HCT116 (cell line): ENCODE data around the gene CACNA2D3. TPM values are rescaled to one million over a fixed set of nuclear protein-coding genes. Genes with fewer than 3 reads are reported as not detected.

Source experiments
- ATAC-seq: fragments of 200-7000 bp; cut with Tn5 transposase; 2 replicates; pipeline ENCODE4 v1.9.1; 2020; ENCODE audit warnings: mild to moderate bottlenecking, moderate library complexity
- BruUV-seq: library from RNA; stranded (reverse); fragments of 400-500 nt; replicated peaks from 2 replicates; lab custom pipeline; 2021; lab: Mats Ljungman, UMichigan
- CTCF ChIA-PET: fragments of 300-600 bp; sonication (Branson Sonifier 250); formaldehyde crosslinking; loops from one replicate; lab custom pipeline; 2021; ENCODE audit warnings: antibody characterized with exemption; lab: Charles Lee
- POLR2A ChIA-PET: fragments of 300-600, 350-600 bp; sonication (Branson Sonifier 250); formaldehyde crosslinking; loops from one replicate; lab custom pipeline; 2021; ENCODE audit warnings: antibody characterized with exemption; lab: Charles Lee
- RAD21 ChIA-PET, 2 experiments: fragments of 300-600 bp; sonication (Branson Sonifier 250); formaldehyde crosslinking; loops; one replicate each; lab custom pipeline; 2023; ENCODE audit warnings: low total read pairs in 2 of 2; ENCODE audit not compliant: uncharacterized antibody in 2 of 2, unreplicated experiment in 2 of 2, low non-redundant PET in 1 of 2; lab: Charles Lee
- DNase-seq: peaks from one replicate; pipeline ENCODE4 v3.0.0-alpha.2; 2010; ENCODE audit warnings: low read depth, low spot score
- H2AFZ ChIP-seq: fragments of 200-600 bp; shearing (Covaris generic), sonication (generic); 2 replicates; pipeline ENCODE4 v1.6.1; 2017; ENCODE audit warnings: low read depth, mixed run types, mixed read lengths, antibody characterized with exemption, low read length; ENCODE audit not compliant: poor library complexity, severe bottlenecking
- H3K27ac ChIP-seq: 2 replicates; pipeline ENCODE4 v1.5.1; 2012; ENCODE audit warnings: low read depth, low read length
- H3K27me3 ChIP-seq: fragments of 200-600 bp; sonication (generic); 2 replicates; pipeline ENCODE4 v1.6.1; 2016; ENCODE audit warnings: mixed run types, low read length, mixed read lengths; ENCODE audit not compliant: insufficient read depth
- H3K36me3 ChIP-seq, 2 experiments: fragments of 200-500 bp in 1 of 2; fragments of 200-600 bp in 1 of 2; sonication (Bioruptor generic) in 1 of 2; sonication (generic) in 1 of 2; 2 replicates each; pipeline versions ENCODE4 v1.5.1 to v1.6.1; 2014 to 2016; ENCODE audit warnings: low read length in 2 of 2, inconsistent platforms in 1 of 2, mixed read lengths in 1 of 2, mixed run types in 1 of 2; ENCODE audit not compliant: insufficient read depth in 2 of 2, control insufficient read depth in 1 of 2
- H3K4me1 ChIP-seq, 2 experiments: fragments of 200-600 bp in 1 of 2; sonication (generic) in 1 of 2; 2 replicates each; pipeline versions ENCODE4 v1.5.1 to v1.6.1; 2012 to 2017; ENCODE audit warnings: low read length in 2 of 2, inconsistent platforms in 1 of 2, mild to moderate bottlenecking in 1 of 2, mixed read lengths in 1 of 2, mixed run types in 1 of 2, moderate library complexity in 1 of 2; ENCODE audit not compliant: insufficient read depth in 2 of 2, control insufficient read depth in 1 of 2
- H3K4me2 ChIP-seq: fragments of 200-600 bp; sonication (generic); 2 replicates; pipeline ENCODE4 v1.6.1; 2017; ENCODE audit warnings: mixed run types, low read length, mixed read lengths
- H3K4me3 ChIP-seq, 2 experiments: fragments of 200-600 bp in 1 of 2; sonication (generic) in 1 of 2; replicated peaks in 1 of 2; 2 replicates each; pipeline ENCODE4 v1.5.1; 2011 to 2016; ENCODE audit warnings: low read length in 2 of 2, control low read depth in 1 of 2, low read depth in 1 of 2, mild to moderate bottlenecking in 1 of 2, mixed read lengths in 1 of 2, mixed run types in 1 of 2
- H3K79me2 ChIP-seq: fragments of 200-600 bp; sonication (generic); 2 replicates; pipeline ENCODE4 v1.6.1; 2017; ENCODE audit warnings: mild to moderate bottlenecking, mixed run types, low read length, moderate library complexity, mixed read lengths; ENCODE audit not compliant: insufficient read depth
- H3K9ac ChIP-seq: fragments of 200-600 bp; sonication (generic); 2 replicates; pipeline ENCODE4 v1.6.1; 2016; ENCODE audit warnings: low read length, mixed read lengths
- H3K9me2 ChIP-seq: fragments of 200-600 bp; sonication (generic), shearing (Covaris generic); 2 replicates; pipeline ENCODE4 v1.6.1; 2017; ENCODE audit warnings: mixed run types, mild to moderate bottlenecking, moderate library complexity; ENCODE audit not compliant: insufficient read depth
- H3K9me3 ChIP-seq, 2 experiments: fragments of 200-500 bp in 1 of 2; fragments of 200-600 bp in 1 of 2; sonication (Bioruptor generic) in 1 of 2; sonication (generic) in 1 of 2; 2 replicates each; pipeline ENCODE4 v1.6.1; 2014 to 2017; ENCODE audit warnings: low read length in 2 of 2, mixed read lengths in 2 of 2, inconsistent platforms in 1 of 2, low read depth in 1 of 2, mild to moderate bottlenecking in 1 of 2, mixed run types in 1 of 2, moderate library complexity in 1 of 2; ENCODE audit not compliant: control insufficient read depth in 1 of 2, insufficient read depth in 1 of 2
- H4K20me1 ChIP-seq: fragments of 200-600 bp; sonication (generic), shearing (Covaris generic); 2 replicates; pipeline ENCODE4 v1.6.1; 2017; ENCODE audit warnings: mixed run types, mild to moderate bottlenecking, moderate library complexity; ENCODE audit not compliant: insufficient read depth
- ATF3 ChIP-seq: IDR thresholded peaks from 2 replicates; pipeline ENCODE4 v1.6.1; 2012
- CBX3 ChIP-seq: IDR thresholded peaks from 2 replicates; pipeline ENCODE4 v1.6.1; 2012; ENCODE audit warnings: low read depth
- CEBPB ChIP-seq: IDR thresholded peaks from 2 replicates; pipeline ENCODE4 v1.6.1; 2012; ENCODE audit warnings: low read depth
- ELF1 ChIP-seq: IDR thresholded peaks from 2 replicates; pipeline ENCODE4 v1.6.1; 2012; ENCODE audit warnings: low read depth, borderline replicate concordance
- EZH2 ChIP-seq: fragments of 200-600 bp; sonication (generic); IDR thresholded peaks from 2 replicates; pipeline ENCODE4 v1.6.1; 2017; ENCODE audit warnings: antibody characterized with exemption, mixed run types
- EZH2phosphoT487 ChIP-seq: fragments of 200-600 bp; IDR thresholded peaks from 2 replicates; pipeline ENCODE4 v1.6.1; 2018; ENCODE audit warnings: antibody characterized with exemption, borderline replicate concordance
- FOSL1 ChIP-seq: IDR thresholded peaks from 2 replicates; pipeline ENCODE4 v1.6.1; 2012; ENCODE audit warnings: low read depth
- MAX ChIP-seq: IDR thresholded peaks from 2 replicates; pipeline ENCODE4 v1.6.1; 2012
- POLR2A ChIP-seq: IDR thresholded peaks from 2 replicates; pipeline ENCODE4 v1.7.0; 2011; ENCODE audit warnings: borderline replicate concordance; ENCODE audit not compliant: insufficient read depth, insufficient read length; ENCODE audit errors: extremely low read depth
- POLR2AphosphoS5 ChIP-seq: IDR thresholded peaks from 2 replicates; pipeline ENCODE4 v1.6.1; 2011; ENCODE audit warnings: mild to moderate bottlenecking, low read depth, low read length, moderate library complexity
- RAD21 ChIP-seq: IDR thresholded peaks from 2 replicates; pipeline ENCODE4 v1.6.1; 2012; ENCODE audit warnings: low read depth, mild to moderate bottlenecking
- REST ChIP-seq: IDR thresholded peaks from 2 replicates; pipeline ENCODE4 v1.6.1; 2012; ENCODE audit warnings: low read depth
- SIN3A ChIP-seq: IDR thresholded peaks from 2 replicates; pipeline ENCODE4 v1.6.1; 2012; ENCODE audit warnings: low read depth
- SP1 ChIP-seq: IDR thresholded peaks from 2 replicates; pipeline ENCODE4 v1.6.1; 2012; ENCODE audit warnings: low read depth
- TCF7L2 ChIP-seq: IDR thresholded peaks from 2 replicates; pipeline ENCODE4 v1.7.0; 2011; ENCODE audit warnings: borderline replicate concordance, inconsistent platforms; ENCODE audit not compliant: insufficient read depth, insufficient read length; ENCODE audit errors: extremely low read depth
- YY1 ChIP-seq: IDR thresholded peaks from 2 replicates; pipeline ENCODE4 v1.6.1; 2011; ENCODE audit warnings: low read length, low read depth, moderate library complexity, mild to moderate bottlenecking; ENCODE audit not compliant: insufficient replicate concordance; ENCODE audit errors: extremely low read depth
- ZBTB33 ChIP-seq: IDR thresholded peaks from 2 replicates; pipeline ENCODE4 v1.6.1; 2011; ENCODE audit warnings: mild to moderate bottlenecking, low read length, moderate library complexity; ENCODE audit not compliant: insufficient replicate concordance; ENCODE audit errors: extremely low read depth
- ZFX ChIP-seq: fragments of 450-650 bp; IDR thresholded peaks from 2 replicates; pipeline ENCODE4 v1.6.1; 2017
- ZNF274 ChIP-seq: fragments of 200-500 bp; sonication (Bioruptor generic); IDR thresholded peaks from 2 replicates; pipeline ENCODE4 v1.6.1; 2014; ENCODE audit warnings: mild to moderate bottlenecking, low read depth, low read length, inconsistent platforms
- intact Hi-C: fragments of 100-400 bp; cut with micrococcal nuclease; formaldehyde crosslinking; loops from 2 replicates; pipeline ENCODE4 v1.10.0; 2022
- total RNA-seq: library from RNA; stranded (reverse); gene quantifications from one replicate; pipeline ENCODE4 v1.2.1, GENCODE V29; 2021; ENCODE audit not compliant: unreplicated experiment

CACNA2D3 gene
- total RNA-seq, 1 experiment from 2014 or later, result 0.20 TPM

GRCh38 chr3:54897028-54897711, 774.8 kb downstream of the CACNA2D3 start:
- no peak overlapping the region for H3K9ac ChIP-seq
- no peak for TF ChIP-seq MAX
- TF ChIP-seq SP1, result no peak
- no peak for TF ChIP-seq ZBTB33
- no peak for TF ChIP-seq POLR2A
- TF ChIP-seq POLR2AphosphoS5, result no peak
- TF ChIP-seq ATF3, result no peak
- TF ChIP-seq REST, result no peak
- no peak for TF ChIP-seq EZH2phosphoT487
- TF ChIP-seq ZNF274, result no peak
- no peak for TF ChIP-seq SIN3A
- no peak for TF ChIP-seq EZH2
- TF ChIP-seq CEBPB, result no peak
- no peak for TF ChIP-seq YY1
- no peak for TF ChIP-seq ELF1
- TF ChIP-seq RAD21, result no peak
- no peak for TF ChIP-seq FOSL1
- no peak for TF ChIP-seq TCF7L2
- TF ChIP-seq ZFX, result no peak
- TF ChIP-seq CBX3, result no peak
- intact Hi-C loops, result no loop called here

More at GRCh38 chr3:54897028-54897711, 774.8 kb downstream of the CACNA2D3 start:
- H2AFZ ChIP-seq, result no peak overlapping the region
- no peaks in the 10 kb centered on the region for H4K20me1 ChIP-seq
- H3K27ac ChIP-seq, result no peak overlapping the region
- H3K4me1 ChIP-seq, result no peaks in the 10 kb centered on the region
- BruUV-seq, result no TSS peak
- H3K27me3 ChIP-seq, result no peaks in the 10 kb centered on the region
- H3K9me3 ChIP-seq, result peaks cover 0 to 9% of the 10 kb centered on the region in 2 experiments; a peak in 1 of 4 replicates
- no peak overlapping the region for H3K4me2 ChIP-seq
- H3K9me2 ChIP-seq, result no peaks in the 10 kb centered on the region
- ChIA-PET POLR2A (no interaction called here), CTCF (no interaction called here), RAD21 (no interaction called here)
- DNase-seq (no peak), ATAC-seq (no peak)
- no peak overlapping the region for H3K4me3 ChIP-seq
- H3K36me3 ChIP-seq, result no peaks in the 10 kb centered on the region
- no peaks in the 10 kb centered on the region for H3K79me2 ChIP-seq
